Stimulated activated CD8-positive, alpha-beta memory T cell treated with anti-CD3 and anti-CD28 coated beads, Interleukin-2, amount 100 ng/mL, for 1 hour (primary cell): ENCODE results near the gene PPIP5K1.
"Not testable (repeated sequence)": the region's sequence is repeated elsewhere in the genome, so short reads cannot be mapped to it uniquely, and the experiment has no call there.

Source experiments
- DNase-seq, 2 donors: peaks; one replicate each; pipeline ENCODE4 v3.0.0-alpha.2; 2020; ENCODE audit warnings: low read depth in 2 of 2

The PPIP5K1 gene

GRCh38 chr15:43545426-43545825 is 44.6 kb downstream of the PPIP5K1 start:
- DNase-seq: no peak

DNA sequence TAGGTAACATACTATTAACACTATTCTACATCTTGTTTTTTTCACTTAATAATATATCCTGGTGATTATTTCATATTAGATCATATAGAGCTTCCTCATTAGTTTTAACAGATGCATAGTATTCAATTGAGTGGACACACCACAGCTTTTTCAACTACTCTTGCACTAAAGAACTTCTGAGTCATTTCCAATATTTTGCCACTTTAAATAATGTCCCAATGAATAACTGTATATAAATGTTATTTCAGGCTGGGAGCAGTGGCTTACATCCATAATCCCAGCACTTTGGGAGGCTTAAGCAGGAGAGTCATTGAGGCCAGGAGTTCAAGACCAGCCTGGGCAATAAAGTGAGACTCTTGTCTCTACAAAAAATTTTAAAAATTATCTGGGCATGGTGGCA is 45.7 kb downstream of the PPIP5K1 start:
- no peak for DNase-seq

DNA sequence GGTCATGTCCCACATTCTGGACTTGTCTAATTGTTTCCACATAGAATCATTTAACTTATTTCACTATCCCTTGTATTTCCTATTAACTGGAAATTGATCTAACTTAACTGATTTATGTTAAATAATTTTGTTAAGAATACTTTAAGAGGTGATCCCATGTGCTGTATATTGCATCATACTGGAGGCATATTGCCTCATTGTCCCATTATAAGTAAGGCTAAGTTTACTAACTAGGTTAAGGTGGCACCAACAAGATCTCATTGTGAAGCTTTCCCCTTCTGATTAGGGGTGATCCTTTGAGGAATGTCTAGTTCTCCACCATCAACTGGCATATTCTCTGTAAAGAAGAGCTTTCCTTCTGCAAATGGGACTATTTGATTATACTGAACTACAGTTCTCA is 48.2 kb downstream of the PPIP5K1 start:
- DNase-seq: no peak

- no peak for DNase-seq
These were observed 51.9 kb downstream of the PPIP5K1 start for GRCh38 chr15:43538091-43538490.

GRCh38 chr15:43534897-43535296 is 55.1 kb downstream of the PPIP5K1 start:
- DNase-seq: no peak

DNA sequence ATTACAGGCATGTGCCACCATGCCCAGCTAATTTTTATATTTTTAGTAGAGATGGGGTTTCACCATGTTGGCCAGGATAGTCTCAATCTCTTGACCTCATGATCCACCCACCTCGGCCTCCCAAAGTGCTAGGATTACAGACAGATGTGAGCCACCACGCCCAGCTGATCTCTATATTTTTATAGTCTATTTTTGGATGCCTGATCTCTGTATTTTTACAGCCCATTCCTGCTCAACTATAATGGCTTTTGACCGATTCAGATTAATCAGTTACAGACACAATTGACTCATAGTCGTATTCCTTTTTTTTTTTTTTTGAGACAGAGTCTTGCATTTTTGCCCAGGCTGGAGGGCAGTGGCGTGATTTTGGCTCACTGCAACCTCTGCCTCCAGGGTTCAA is 57.2 kb downstream of the PPIP5K1 start:
- not testable (repeated sequence) for DNase-seq

DNA sequence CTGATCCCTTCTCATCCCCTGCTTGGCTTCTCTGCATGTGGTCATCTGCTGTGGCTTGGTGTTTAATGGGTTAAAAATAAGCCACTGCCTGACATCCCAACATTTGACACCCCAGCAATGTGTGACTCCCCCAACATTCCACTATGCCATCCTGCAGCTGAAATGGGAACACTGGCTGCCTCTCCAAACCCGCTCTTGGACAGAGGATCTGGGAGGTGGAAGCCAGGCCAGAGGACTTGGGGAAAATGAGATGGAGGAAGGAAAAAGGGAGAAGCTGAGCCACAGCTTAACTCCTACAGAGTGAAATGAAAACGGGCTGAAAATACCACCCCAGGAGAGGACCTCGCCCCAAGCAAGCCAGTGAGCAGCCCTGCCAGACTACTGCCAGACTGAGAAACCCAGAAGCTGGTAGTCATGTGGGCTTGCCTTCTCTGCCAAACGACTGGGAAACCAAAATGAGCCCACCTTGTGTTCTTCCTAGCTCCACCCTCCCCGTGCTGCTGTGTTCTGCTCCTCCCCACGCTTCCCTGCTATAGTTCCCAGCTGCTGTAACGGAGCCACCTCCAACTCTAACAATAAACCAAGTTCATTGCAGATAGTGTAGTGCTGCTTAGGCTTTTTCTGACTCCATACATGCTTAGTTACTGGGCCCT is 58.9 kb downstream of the PPIP5K1 start:
- no peak for DNase-seq

DNA sequence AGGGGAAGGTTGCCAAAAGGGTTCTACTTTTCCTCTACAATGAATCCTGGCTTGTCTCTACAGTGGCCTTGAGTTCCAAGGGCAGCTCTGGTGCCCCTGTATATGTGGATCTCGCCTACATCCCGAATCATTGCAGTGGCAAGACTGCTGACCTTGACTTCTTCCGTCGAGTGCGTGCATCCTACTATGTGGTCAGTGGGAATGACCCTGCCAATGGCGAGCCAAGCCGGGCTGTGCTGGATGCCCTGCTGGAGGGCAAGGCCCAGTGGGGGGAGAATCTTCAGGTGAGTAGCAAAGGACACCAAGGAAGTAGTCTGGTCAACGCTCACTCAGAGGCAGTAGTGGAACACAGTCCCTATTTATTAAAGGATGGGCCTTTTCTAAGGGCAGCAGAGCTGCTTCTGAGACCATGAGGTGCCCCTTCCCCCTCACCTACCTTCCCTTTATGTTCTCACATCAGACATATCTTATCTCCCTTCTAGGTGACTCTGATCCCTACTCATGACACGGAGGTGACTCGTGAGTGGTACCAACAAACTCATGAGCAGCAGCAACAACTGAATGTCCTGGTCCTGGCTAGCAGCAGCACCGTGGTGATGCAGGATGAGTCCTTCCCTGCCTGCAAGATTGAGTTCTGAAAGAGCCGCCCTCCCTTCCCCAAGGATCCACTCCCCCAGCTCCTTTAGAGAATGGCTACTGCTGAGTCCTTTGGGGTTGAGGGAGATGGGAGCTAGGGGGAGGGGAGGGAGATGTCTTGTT is 60.2 kb downstream of the PPIP5K1 start:
- no peak for DNase-seq

DNA sequence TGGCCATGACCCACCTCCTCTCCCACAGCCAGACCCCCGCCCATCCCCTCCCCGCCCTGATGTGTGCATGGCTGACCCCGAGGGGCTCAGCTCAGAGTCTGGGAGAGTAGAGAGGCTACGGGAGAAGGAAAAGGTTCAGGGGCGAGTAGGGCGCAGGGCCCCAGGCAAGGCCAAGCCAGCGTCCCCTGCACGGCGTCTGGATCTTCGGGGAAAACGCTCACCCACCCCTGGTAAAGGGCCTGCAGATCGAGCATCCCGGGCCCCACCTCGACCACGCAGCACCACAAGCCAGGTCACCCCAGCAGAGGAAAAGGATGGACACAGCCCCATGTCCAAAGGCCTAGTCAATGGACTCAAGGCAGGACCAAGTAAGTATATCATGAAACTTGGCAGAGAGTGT is 60.9 kb downstream of the PPIP5K1 start:
- no peak for DNase-seq

DNA sequence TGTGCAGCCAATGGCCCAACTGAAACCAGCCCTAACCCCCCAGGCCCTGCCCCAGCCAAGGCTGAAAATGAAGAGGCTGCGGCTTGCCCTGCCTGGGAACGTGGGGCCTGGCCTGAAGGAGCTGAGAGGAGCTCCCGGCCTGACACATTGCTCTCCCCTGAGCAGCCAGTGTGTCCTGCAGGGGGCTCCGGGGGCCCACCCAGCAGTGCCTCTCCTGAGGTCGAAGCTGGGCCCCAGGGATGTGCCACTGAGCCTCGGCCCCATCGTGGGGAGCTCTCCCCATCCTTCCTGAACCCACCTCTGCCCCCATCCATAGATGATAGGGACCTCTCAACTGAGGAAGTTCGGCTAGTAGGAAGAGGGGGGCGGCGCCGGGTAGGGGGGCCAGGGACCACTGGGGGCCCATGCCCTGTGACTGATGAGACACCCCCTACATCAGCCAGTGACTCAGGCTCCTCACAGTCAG is 61.4 kb downstream of the PPIP5K1 start:
- DNase-seq: no peak

- DNase-seq: no peak
These were observed 62.0 kb downstream of the PPIP5K1 start for GRCh38 chr15:43527802-43528541.

DNA sequence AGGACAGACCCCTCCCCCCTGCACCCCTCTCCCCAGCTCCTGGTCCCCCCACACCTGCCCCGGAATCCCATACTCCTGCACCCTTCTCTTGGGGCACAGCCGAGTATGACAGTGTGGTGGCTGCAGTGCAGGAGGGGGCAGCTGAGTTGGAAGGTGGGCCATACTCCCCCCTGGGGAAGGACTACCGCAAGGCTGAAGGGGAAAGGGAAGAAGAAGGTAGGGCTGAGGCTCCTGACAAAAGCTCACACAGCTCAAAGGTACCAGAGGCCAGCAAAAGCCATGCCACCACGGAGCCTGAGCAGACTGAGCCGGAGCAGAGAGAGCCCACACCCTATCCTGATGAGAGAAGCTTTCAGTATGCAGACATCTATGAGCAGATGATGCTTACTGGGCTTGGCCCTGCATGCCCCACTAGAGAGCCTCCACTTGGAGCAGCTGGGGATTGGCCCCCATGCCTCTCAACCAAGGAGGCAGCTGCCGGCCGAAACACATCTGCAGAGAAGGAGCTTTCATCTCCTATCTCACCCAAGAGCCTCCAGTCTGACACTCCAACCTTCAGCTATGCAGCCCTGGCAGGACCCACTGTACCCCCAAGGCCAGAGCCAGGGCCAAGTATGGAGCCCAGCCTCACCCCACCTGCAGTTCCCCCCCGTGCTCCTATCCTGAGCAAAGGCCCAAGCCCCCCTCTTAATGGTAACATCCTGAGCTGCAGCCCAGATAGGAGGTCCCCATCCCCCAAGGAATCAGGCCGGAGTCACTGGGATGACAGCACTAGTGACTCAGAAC is 62.8 kb downstream of the PPIP5K1 start:
- no peak for DNase-seq

DNA sequence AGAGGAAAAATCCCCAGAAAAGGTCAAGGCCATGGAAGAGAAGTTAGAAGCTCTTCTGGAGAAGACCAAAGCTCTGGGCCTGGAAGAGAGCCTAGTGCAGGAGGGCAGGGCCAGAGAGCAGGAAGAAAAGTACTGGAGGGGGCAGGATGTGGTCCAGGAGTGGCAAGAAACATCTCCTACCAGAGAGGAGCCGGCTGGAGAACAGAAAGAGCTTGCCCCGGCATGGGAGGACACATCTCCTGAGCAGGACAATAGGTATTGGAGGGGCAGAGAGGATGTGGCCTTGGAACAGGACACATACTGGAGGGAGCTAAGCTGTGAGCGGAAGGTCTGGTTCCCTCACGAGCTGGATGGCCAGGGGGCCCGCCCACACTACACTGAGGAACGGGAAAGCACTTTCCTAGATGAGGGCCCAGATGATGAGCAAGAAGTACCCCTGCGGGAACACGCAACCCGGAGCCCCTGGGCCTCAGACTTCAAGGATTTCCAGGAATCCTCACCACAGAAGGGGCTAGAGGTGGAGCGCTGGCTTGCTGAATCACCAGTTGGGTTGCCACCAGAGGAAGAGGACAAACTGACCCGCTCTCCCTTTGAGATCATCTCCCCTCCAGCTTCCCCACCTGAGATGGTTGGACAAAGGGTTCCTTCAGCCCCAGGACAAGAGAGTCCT is 63.6 kb downstream of the PPIP5K1 start:
- DNase-seq: no peak

- DNase-seq: no peak
These were observed 64.9 kb downstream of the PPIP5K1 start for GRCh38 chr15:43525131-43525530.

GRCh38 chr15:43524254-43524845 is 65.7 kb downstream of the PPIP5K1 start:
- DNase-seq: no peak

GRCh38 chr15:43523646-43524045 is 66.4 kb downstream of the PPIP5K1 start:
- DNase-seq: no peak

DNA sequence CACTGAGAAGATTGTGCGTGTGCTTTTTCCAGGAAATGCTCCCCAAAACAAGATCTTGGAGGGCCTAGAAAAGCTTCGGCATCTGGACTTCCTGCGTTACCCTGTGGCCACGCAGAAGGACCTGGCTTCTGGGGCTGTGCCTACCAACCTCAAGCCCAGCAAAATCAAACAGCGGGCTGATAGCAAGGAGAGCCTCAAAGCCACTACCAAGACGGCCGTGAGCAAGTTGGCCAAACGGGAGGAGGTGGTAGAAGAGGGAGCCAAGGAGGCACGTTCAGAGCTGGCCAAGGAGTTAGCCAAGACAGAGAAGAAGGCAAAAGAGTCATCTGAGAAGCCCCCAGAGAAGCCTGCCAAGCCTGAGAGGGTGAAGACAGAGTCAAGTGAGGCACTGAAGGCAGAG is 67.8 kb downstream of the PPIP5K1 start:
- no peak for DNase-seq

DNA sequence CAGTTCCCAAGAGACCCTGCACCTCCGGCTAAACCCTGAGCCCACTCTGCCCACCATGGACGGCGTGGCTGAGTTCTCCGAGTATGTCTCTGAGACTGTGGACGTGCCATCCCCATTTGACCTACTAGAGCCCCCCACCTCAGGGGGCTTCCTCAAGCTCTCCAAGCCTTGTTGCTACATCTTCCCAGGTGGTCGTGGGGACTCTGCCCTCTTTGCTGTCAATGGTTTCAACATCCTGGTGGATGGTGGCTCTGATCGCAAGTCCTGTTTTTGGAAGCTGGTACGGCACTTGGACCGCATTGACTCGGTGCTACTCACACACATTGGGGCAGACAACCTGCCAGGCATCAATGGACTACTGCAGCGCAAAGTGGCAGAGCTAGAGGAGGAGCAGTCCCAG is 68.6 kb downstream of the PPIP5K1 start:
- DNase-seq: no peak

- DNase-seq: no peak
These were observed 69.9 kb downstream of the PPIP5K1 start for GRCh38 chr15:43520138-43520537.

- no peak for DNase-seq
These were observed 70.8 kb downstream of the PPIP5K1 start for GRCh38 chr15:43519196-43519595.

- DNase-seq: no peak
These were observed 71.7 kb downstream of the PPIP5K1 start for GRCh38 chr15:43518197-43518761.
